Activated CD8-positive, alpha-beta T cell treated with anti-CD3 and anti-CD28 coated beads for 36 hours (primary cell): Measurements from ENCODE around the gene MCM6. TPM values are rescaled to one million over a fixed set of nuclear protein-coding genes. Genes with fewer than 3 reads are reported as not detected.

ENCODE experiments used
- ATAC-seq: fragments of 200-7000 bp; cut with Tn5 transposase; one replicate; pipeline ENCODE4 v1.10.0; 2021; ENCODE audit warnings: mild to moderate bottlenecking, moderate library complexity
- CTCF ChIA-PET: fragments of 350-600 bp; sonication (Branson Sonifier 250); formaldehyde crosslinking; loops from one replicate; lab custom pipeline; 2021; ENCODE audit warnings: antibody characterized with exemption; lab: Charles Lee
- POLR2A ChIA-PET: fragments of 350-600 bp; sonication (Branson Sonifier 250); formaldehyde crosslinking; loops from one replicate; lab custom pipeline; 2021; ENCODE audit warnings: antibody characterized with exemption; lab: Charles Lee
- DNase-seq: peaks from one replicate; pipeline ENCODE4 v3.0.0-alpha.2; 2020
- H3K27ac Mint-ChIP-seq: one replicate; pipeline ENCODE4 v1.8.0; 2021; ENCODE audit warnings: mild to moderate bottlenecking, mixed read lengths
- H3K27me3 Mint-ChIP-seq: one replicate; pipeline ENCODE4 v1.8.0; 2021; ENCODE audit warnings: mixed read lengths
- H3K36me3 Mint-ChIP-seq: one replicate; pipeline ENCODE4 v1.8.0; 2021; ENCODE audit warnings: low read depth, mixed read lengths
- H3K4me1 Mint-ChIP-seq: one replicate; pipeline ENCODE4 v1.8.0; 2021; ENCODE audit warnings: low read depth, mixed read lengths
- H3K4me3 Mint-ChIP-seq: one replicate; pipeline ENCODE4 v1.8.0; 2021; ENCODE audit warnings: mild to moderate bottlenecking, moderate library complexity, mixed read lengths
- H3K9me3 Mint-ChIP-seq: one replicate; pipeline ENCODE4 v1.8.0; 2021; ENCODE audit warnings: mixed read lengths
- intact Hi-C: fragments of 100-400 bp; cut with micrococcal nuclease; formaldehyde crosslinking; loops from one replicate; pipeline ENCODE4 v1.10.0; 2022
- total RNA-seq, 2 experiments: library from RNA; stranded (reverse); gene quantifications; one replicate each; pipeline ENCODE4 v1.2.3, GENCODE V29; 2021
- TF ChIP-seq, protein P1 (sequence below): fragments of 200-600 bp; IDR thresholded peaks from one replicate; pipeline ENCODE4 v1.8.0; 2022; ENCODE audit warnings: antibody characterized with exemption, mild to moderate bottlenecking

MCM6 gene
- total RNA-seq, 2 experiments from 2014 or later = 229 to 234 TPM

DNA sequence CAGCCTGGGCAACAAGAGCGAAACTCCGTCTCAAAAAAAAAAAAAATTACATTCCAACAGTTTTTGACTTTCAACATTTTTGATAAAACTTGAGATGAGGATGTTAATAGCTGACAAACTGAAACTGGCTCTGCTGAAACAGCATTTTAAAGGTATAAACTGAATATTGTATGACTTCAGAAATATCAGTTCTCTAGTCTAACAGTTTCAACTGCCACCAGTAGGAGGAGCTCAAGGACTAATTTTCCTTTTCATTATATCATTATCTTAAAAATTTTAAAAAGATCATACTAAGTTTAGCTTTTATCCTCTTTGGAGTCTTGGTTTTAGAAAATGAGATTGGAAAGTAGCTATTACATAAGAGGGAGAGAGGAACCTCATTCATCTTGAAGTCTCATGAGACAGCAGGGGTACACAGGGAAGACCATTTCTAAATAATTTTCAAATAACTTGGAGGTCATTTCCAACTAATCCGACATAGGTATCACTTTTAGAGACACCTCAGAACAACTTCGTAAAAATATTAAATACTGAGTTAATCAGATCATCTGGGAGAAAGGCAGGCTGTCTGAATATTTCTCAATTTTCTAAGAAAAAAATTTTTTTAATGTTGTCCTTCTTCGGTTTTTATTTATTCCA, 37.6 kb upstream of the MCM6 start:
- DNase-seq (peak; percentile 66), ATAC-seq (peak; percentile 64)
- POLR2A ChIA-PET = interaction anchor here (0.6 kb wide), 1 partner anchor 1073 kb away, joined by 3 read pairs; no protein-coding TSS in a partner anchor
- no peak overlapping the region for H3K4me3 Mint-ChIP-seq
- CTCF ChIA-PET = interaction anchor here (0.6 to 2.5 kb wide), 56 partner anchors 8 to 966 kb away, joined by 3 to 44 read pairs (median 4); partner anchors contain the start of gene DARS1
- H3K4me1 Mint-ChIP-seq = peaks cover 14% of the 10 kb centered on the region
- intact Hi-C loops = loop anchor here (10.0 kb wide), 2 partner anchors 71 to 321 kb away; partner anchors contain the start of gene DARS1
- H3K9me3 Mint-ChIP-seq = no peaks in the 10 kb centered on the region
- no peaks in the 10 kb centered on the region for H3K27me3 Mint-ChIP-seq
- H3K36me3 Mint-ChIP-seq = peaks cover 31% of the 10 kb centered on the region
- peak overlapping the region; percentile 57 for H3K27ac Mint-ChIP-seq
- TF ChIP-seq, protein P1, sequence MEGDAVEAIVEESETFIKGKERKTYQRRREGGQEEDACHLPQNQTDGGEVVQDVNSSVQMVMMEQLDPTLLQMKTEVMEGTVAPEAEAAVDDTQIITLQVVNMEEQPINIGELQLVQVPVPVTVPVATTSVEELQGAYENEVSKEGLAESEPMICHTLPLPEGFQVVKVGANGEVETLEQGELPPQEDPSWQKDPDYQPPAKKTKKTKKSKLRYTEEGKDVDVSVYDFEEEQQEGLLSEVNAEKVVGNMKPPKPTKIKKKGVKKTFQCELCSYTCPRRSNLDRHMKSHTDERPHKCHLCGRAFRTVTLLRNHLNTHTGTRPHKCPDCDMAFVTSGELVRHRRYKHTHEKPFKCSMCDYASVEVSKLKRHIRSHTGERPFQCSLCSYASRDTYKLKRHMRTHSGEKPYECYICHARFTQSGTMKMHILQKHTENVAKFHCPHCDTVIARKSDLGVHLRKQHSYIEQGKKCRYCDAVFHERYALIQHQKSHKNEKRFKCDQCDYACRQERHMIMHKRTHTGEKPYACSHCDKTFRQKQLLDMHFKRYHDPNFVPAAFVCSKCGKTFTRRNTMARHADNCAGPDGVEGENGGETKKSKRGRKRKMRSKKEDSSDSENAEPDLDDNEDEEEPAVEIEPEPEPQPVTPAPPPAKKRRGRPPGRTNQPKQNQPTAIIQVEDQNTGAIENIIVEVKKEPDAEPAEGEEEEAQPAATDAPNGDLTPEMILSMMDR = peak; percentile 89

DNA sequence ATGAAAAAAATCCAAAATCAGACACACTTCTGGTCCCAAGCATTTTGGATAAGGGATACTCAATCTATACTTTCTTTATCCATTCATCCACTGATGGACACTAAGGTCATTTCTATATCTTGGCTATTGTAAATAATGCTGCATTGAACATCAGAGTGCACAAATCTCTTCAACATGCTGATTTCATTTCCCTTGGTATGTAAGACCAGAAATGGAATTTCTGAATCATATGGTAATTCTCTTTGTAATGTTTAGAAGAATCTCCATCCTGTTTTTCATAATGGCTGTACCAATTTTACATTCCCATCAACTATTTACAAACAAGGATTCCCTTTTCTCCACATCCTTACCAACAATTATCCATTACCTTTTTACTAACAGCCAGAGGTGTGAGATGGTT, 33.7 kb upstream of the MCM6 start:
- no peak overlapping the region for H3K4me3 Mint-ChIP-seq
- ATAC-seq (no peak), DNase-seq (no peak)
- no peaks in the 10 kb centered on the region for H3K27me3 Mint-ChIP-seq
- peaks cover 6% of the 10 kb centered on the region for H3K4me1 Mint-ChIP-seq
- TF ChIP-seq, protein P1 = no peak
- ChIA-PET POLR2A (no interaction called here), CTCF (interaction anchor here (1.5 kb wide), 1 partner anchor 468 kb away, joined by 5 read pairs; no protein-coding TSS in a partner anchor)
- peaks cover 50% of the 10 kb centered on the region for H3K36me3 Mint-ChIP-seq
- intact Hi-C loops = loop anchor here (10.0 kb wide), 2 partner anchors 75 to 325 kb away; partner anchors contain the start of gene DARS1
- no peaks in the 10 kb centered on the region for H3K9me3 Mint-ChIP-seq
- H3K27ac Mint-ChIP-seq = peak overlapping the region; percentile 23

DNA sequence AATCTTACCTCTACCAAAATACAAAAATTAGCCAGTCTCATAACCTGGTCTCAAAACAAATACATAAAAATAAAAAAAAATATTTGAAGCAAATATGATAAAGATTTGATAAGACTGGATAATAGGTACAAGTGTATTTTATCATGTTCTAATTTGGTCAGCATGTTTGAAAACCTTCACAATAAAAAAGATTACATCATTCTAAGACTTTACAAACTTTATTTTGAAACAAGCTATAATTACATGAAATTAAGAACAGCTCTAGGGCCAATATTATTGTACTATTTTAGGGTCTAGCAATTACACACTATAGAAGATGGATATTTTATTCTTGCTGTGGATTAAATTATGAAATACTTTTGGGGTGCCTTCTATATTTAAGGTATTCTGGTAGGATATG, 29.4 kb upstream of the MCM6 start:
- intact Hi-C loops = no loop called here
- ATAC-seq (no peak), DNase-seq (no peak)
- ChIA-PET CTCF (interaction anchor here (0.7 to 1.0 kb wide), 2 partner anchors 9 to 769 kb away, joined by 3 read pairs; no protein-coding TSS in a partner anchor), POLR2A (no interaction called here)
- Mint-ChIP-seq H3K36me3 (peaks cover 37% of the 10 kb centered on the region), H3K4me1 (peaks cover 4% of the 10 kb centered on the region), H3K27me3 (no peaks in the 10 kb centered on the region), H3K4me3 (no peak overlapping the region), H3K27ac (no peak overlapping the region), H3K9me3 (no peaks in the 10 kb centered on the region)
- TF ChIP-seq, protein P1 = no peak

DNA sequence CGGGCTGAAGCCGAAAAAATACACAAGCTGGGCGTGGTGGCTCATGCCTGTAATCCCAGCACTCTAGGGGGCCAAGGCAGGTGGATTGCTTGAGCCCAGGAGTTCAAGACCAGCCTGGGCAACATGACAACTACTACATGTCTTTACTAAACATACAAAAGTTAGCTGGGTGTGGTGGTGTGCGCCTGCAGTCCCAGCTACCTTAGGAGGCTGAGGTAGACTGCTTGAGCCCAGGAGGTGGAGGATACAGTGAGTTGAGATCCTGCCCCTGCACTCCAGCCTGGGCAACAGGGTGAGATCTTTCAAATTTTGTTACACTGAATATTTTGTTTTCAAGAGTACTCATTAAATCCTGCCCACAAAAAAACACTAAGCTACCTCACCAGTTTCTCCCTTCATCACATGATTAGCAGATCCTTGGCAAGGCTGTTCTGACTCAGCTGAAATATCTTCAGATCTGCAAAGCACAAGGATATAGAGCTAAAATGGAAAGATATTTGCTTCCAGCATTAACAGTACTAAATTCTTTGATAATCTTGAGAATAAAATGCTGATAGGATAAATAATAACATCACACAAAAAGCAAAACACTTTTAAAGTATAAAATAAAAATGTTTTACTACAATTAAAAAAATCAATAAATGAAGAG, 28.2 kb upstream of the MCM6 start:
- TF ChIP-seq, protein P1 = no peak
- DNase-seq (no peak), ATAC-seq (peak; percentile 20)
- CTCF ChIA-PET = interaction anchor here (0.9 to 3.6 kb wide), 3 partner anchors 10 to 118 kb away, joined by 3 to 14 read pairs (median 4); no protein-coding TSS in a partner anchor
- no peaks in the 10 kb centered on the region for H3K9me3 Mint-ChIP-seq
- intact Hi-C loops = no loop called here
- H3K4me3 Mint-ChIP-seq = no peak overlapping the region
- POLR2A ChIA-PET = interaction anchor here (0.6 to 1.2 kb wide), 3 partner anchors 29 to 332 kb away, joined by 3 to 6 read pairs (median 3); no protein-coding TSS in a partner anchor
- no peaks in the 10 kb centered on the region for H3K27me3 Mint-ChIP-seq
- no peaks in the 10 kb centered on the region for H3K4me1 Mint-ChIP-seq
- peak overlapping the region; percentile 34 for H3K27ac Mint-ChIP-seq
- peaks cover 26% of the 10 kb centered on the region for H3K36me3 Mint-ChIP-seq
